Non-pigmented ciliary epithelial cell (primary cell): Measurements from ENCODE around the gene FAM162A.
"Not testable (repeated sequence)": the region's sequence is repeated elsewhere in the genome, so short reads cannot be mapped to it uniquely, and the experiment has no call there.

Source experiments
- DNase-seq: peaks from one replicate; pipeline ENCODE4 v3.0.0-alpha.2; 2010; ENCODE audit warnings: low read depth

The FAM162A gene, protein sequence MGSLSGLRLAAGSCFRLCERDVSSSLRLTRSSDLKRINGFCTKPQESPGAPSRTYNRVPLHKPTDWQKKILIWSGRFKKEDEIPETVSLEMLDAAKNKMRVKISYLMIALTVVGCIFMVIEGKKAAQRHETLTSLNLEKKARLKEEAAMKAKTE

DNA sequence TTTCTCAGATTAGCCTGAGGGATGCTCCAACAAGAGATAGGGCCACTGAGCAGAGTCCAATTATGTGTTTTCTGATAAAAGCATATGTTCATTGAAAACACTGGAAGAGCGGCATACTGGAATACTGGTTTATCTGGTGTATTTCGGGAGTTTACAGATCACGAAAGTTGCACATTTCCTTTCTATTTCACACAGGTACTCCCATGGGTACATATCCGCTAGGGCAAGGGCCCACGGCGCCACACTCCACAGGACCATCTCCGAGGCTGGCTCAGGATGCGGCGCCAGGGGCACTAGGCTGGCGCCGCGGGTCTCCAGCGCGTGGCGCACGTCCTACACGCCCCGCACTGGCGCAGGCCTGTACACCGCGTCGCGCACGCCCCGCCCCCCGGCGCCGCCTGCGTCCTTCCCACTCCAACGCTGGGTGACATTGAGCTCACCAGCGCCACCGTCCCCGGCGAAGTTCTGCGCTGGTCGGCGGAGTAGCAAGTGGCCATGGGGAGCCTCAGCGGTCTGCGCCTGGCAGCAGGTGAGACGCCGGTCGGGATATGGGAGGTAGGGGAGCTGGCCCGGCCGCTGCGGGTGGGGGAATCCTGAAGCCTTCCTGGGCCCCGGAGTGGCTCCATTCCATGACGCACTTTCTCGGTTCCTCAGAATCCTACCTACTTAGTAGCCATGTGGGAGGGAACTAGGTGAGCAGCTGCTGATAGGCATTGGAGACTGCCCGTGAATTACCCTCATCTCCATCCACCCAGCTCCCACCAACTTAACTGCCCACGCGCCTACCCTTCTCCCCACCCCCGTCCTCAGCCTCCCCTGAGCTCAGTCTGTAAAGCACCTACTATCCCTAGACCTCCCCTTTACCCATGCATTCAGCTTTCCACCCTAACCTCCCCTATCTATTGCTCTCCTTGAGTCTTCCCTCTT, at the start of gene FAM162A:
Gene FAM162A, plus strand, starts transcription at position 412 of the 927 bp plus-strand sequence. Its CDS starts 84 bp downstream, at position 496.
- no peak for DNase-seq

DNA sequence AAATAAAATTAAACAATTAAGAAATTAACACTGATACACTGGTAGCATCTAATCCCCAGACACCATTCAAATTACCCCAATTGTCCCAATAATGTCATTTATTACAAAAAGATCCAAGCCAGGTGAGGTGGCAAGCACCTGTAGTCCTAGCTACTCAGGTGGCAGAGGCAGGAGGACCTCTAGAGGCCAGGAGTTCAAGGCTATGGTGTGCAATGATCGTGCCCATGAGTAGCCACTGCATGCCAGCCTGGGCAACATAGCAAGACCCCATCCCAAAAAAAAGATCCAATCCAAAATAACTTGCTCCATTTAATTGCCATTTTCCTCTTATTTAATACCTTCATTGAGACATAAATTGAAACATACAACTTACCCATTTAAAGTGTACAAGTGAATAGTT, 41.2 kb upstream of the FAM162A start:
- DNase-seq, result no peak

DNA sequence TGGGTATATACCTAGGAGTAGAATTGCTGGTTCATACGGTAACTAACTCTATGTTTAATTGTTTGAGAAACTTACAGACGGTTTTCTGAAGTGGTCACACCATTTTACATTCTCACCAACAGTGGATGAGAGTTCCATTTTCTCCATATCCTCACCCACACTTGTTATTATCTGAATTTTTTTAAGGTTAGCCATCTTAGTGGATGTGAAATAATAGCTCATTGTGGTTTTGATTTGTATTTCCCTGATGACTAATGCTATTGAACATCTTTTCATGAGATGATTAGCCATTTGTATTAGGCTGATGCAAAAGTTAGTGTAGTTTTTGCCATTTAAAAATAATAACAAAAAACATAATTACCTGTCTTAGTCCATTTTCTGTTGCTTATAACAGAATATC, 40.3 kb upstream of the FAM162A start:
- DNase-seq, result no peak

DNA sequence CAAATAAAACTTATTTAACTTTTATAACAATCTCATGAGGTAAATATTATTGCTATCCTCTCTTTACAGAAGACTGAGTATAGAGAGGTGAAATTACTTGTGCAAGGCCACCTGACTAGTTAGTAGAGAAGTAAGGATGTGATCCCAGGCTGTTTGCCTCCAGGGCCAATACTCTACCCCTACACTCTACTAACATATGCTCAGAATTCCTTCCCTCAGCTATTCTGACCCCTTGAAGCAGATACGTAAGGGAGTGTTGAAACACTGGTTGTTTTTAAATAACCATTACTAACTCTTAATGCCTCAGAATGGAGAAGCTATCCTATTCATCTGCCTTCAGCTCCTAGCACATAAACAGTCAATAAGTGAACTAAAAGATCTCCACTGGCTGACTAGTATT, 34.8 kb upstream of the FAM162A start:
- no peak for DNase-seq

DNA sequence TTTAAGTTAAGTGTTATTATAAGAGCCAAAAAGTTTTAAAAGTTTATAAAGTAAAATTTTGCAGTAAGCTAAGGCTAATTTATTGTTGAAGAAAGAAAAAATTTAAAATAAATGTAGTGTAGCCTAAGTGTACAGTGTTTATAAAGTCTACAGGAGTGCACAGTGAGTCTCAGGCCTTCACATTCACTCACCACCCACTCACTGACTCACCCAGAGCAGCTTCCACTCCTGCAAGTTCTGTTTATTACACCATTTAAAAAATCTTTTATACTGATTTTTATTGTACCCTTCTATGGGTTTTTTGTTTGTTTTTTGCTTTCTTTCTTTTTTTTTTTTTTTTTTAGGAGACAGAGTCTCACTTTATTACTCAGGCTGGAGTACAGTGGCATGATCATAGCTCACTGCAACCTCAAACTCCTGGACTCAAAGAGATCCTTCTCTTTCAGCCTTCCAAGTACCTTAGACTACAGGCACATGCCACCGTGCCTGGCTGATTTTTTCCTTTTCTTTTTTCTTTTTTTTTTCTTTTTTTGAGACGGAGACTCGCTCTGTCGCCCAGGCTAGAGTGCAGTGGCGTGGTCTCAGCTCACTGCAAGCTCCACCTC, 33.1 kb upstream of the FAM162A start:
- peak; percentile 44 for DNase-seq

DNA sequence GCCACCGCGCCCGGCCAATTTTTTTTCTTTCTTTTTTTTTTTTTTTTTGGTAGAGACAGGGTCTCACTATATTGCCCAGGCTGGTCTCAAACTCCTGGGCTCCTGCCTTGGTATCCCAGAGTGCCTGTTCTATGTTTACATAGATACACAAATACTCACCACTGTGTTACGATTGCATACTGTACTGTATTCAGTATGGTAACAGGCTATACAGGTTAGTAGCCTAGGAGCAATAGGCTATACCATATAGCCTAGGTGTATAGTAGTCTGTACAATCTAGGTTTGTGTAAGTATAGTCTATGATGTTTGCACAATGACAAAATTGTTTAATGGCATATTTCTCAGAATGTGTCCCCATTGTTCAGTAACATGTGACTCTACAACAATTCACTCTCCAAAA, 32.4 kb upstream of the FAM162A start:
- DNase-seq, result no peak

DNA sequence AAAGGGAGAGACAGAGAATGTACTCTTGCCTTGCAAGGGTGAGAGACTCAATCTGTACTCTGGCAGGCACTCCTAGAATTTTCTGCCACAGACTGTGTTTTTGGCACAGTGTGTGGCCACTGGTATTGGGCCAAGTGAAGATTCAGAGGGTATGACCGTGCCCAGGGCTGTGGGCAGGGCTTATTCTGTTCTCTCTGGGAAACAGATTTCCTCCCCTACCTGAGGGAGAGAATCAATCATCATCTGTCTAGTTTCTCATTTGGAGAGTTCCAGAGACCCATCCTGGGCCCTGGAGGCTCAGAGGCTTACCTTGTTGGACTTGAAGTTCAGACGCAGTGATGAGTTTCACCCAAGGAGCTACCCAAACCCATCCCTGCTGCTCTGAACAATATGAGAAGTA, 30.8 kb upstream of the FAM162A start:
- no peak for DNase-seq

DNA sequence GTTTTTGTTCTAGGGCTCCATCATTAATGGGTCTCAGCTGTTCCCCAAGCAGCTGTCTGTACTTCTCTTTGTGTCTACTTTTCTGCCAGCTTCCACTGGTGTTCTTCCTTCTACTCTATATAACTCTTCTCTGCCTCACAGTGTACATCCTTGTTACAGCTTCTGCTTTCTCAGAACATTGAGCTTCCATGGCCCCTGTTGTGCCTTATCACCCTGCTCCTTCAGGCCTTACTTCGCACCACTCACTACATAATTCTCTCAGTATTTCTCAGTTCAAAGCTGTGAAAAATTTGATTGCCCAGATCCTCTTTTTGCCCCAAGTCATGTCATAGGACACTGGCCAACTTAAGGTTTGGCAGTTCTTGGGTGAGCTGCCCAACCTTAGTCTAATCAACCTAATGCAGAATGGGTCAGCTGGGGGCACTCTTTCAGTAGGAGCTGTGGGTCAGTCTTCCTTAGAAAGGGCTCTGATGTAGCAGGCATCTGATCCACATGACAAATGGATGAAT, 30.0 kb upstream of the FAM162A start:
- DNase-seq, result no peak

DNA sequence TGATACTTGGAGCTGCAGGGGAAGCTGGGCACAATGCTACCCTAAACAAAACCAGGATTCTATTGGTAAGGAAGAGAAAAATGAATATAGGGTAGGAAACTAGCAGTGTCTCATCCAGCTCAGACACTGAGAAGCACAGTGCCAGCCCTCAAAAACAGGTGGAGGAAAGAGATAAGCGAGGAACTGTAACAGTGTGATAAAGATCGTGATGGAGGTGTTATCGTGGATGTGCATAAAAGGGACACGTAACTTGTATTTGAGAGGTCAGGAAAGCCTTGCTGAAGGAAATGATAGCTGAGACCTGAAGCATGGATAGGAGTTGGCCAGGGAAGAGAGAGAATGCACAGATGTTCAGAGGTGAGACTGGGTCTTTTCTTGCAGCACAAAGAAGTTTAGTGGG, 28.4 kb upstream of the FAM162A start:
- DNase-seq, result no peak

DNA sequence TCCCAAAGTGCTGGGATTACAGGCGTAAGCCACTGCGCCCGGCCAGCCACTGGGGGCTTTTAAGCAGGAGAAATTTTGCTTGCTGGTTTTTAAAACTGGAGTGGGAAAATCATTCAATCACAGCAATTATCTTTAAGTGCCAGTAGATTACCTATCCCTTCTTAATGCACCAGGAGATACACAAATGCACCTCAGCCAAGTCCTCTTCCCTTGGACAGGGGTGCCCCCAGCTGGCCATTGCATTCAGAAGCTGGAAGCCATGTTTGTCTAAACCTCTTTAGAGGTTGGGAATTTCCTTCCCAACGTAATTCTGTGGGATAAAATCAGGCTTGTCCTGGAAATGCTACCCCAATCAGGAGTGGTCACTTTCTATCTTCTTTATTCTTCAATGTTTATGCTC, 27.6 kb upstream of the FAM162A start:
- DNase-seq, result no peak

DNA sequence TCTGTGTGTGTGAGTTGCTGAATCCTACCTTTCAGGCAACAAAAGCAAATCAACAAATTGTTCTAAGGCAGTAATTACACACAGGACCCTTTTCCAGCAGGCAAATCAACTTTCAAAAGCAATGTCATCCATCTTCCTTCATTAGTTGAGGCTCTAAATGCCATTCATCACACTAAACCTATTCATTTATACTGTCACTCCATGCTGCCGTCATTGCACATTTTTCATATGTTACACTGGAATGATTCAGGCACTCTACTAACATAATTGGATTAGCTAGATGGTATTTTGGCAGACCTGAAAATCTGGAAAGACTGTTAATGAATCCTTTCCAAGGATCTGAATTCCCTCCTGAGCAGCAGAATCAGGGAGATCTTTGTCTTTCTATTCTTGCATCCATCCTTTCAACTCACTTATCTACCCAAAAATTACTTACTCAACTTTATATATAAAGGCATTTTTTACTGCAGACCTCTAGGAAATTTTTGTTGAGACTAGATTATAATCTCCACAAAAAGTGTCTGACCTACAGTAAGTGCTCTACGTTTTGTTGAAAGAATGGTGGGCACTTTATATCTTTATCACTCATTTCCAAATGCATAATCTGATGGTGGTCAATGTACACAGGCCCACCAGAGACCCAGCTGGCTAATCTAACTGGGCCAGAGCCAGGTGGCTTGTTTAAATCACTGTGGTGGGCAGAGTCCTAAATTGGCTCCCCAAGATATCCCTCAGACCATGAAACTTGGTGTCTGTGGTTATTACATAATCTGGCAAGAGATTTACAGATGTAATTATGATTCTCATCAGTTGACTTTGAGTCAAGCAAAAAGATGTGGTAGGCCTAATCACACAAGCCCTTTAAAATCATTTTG, 25.9 kb upstream of the FAM162A start:
- DNase-seq, result no peak

DNA sequence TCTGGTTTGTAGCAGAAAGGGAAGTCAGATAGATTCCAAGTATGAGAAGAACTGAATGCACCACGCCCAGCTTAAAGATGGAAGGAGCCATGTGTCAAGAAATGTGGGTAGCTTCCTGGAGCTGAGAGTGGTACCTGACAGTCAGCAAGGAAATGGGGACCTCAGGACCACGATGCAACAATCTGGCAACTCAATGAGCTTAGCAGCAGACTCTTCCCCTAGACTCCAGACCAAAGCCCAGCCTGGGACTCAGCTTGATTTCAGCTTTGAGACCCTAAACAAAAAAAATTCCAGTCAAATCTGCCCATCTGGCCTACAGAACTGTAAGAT, 25.3 kb upstream of the FAM162A start:
- DNase-seq, result no peak

DNA sequence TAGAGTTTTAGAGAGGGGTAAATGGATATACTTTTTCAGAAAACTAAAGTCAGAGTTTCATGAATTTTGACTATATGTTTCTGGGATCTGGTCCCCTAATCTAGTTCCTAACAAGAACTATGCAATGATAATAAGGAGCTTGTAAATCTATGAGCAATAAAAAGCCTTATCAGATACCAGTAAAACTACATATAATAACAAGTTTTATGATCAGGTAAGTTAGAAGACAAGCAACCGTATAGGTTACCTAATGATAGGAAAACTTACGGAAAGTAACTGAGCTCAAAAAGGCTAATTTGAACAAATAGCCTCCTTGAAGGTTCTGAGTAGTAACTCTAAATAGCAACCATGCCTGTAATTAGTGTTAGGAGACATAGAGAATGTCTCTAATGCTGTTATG, 22.0 kb upstream of the FAM162A start:
- DNase-seq, result no peak

DNA sequence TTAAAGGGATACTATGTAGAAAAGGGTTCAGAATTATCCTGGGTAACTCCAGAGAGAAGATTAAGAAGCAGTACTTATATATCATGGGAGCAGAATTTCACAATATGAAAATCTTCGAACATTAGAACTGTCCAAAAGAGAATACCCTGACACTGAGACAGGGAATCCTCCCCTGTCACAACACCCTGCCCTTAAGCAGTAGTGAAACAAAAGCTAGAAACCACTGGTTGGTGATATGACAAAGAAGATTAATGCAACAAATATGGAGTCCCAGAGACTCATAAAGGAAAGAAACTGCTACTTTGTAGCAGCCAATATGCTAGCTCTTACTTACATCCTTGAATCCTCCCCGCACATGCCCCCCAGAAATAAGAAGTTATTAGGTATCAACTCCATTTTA, 19.5 kb upstream of the FAM162A start:
- no peak for DNase-seq

DNA sequence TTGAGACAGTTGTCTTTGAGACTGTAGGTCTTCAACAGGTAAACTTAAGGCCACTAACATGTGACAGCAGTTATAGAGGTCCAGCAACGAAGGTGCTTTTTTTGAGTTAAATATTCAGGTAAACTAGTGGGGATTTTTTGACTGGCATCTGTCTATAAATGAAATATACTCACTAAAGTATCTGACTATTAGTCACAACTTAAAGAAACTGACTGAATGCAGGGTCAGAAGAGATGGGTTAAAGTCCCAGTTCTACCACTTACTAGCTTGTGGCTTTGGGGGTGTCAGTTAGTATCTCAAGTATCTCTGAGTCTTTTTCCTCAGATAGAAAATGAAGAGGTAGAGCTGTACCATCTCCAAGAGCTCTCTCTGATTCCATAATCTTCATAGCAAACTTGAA, 18.9 kb upstream of the FAM162A start:
- no peak for DNase-seq

DNA sequence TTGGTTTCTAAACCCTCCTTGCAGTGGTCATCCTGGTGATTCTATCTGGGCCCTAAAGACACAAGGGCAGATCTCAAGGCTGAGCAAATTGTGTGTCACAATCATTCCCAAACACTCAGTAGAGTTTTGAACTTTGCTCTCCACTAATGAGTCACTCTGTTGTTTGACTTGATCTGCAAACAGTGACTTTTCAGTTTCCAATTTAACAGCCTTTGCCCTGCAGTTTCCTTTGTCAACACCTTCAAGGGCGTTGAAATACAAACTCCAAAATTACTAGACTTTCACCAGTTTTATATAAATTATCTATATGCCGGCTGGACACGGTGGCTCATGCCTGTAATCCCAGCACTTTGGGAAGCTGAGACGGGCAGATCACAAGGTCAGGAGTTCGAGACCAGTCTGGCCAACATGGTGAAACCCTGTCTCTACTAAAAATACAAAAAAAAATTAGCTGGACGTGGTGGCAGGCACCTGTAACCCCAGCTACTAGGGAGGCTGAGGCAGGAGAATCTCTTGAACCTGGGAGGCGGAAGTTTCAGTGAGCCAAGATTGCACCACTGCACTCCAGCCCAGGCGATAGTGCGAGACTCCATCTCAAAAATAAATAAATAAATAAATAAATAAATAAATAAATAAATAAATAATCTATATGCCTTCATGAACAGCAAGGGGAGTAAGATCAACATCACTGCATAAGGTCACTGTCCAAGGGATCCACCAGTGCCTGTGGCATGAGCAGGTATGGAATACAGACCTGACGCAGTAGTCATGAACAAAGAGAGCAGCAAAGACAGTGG, 18.2 kb upstream of the FAM162A start:
- not testable (repeated sequence) for DNase-seq

DNA sequence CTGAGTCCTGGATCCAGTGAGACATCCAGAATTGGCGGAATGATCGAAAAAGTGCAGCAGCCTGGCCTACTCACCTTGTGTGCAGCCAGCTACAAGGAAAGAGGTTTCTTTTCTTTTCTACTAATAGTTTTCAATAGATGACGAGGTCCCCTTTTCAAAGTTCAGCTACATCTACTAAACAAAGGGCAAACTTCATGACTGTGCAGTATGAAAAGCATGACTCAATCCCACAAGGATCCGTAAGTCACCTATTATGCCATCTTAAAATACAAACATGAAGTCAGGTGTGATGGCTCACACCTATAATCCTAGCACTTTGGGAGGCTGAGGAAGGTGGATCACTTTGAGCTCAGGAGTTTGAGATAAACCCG, 17.6 kb upstream of the FAM162A start:
- DNase-seq, result no peak

DNA sequence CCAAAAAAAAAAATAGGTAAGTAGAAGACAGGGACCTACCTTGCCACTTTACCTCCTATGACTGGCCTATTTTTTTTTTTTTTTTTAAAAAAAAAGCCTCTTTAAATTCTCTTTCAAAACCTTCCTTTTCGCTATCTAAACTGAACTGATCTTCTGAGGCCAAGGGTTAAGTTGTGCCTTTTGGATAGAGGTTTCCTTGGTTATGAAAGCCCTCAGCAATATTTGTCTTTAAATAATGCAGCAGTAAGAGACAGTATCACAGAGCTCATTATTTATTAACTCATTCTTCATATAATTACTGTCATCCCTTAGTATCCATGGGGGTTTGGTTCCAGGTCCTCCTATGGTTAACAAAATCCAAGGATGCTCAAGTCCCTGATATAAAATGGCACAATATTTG, 9.9 kb upstream of the FAM162A start:
- no peak for DNase-seq

DNA sequence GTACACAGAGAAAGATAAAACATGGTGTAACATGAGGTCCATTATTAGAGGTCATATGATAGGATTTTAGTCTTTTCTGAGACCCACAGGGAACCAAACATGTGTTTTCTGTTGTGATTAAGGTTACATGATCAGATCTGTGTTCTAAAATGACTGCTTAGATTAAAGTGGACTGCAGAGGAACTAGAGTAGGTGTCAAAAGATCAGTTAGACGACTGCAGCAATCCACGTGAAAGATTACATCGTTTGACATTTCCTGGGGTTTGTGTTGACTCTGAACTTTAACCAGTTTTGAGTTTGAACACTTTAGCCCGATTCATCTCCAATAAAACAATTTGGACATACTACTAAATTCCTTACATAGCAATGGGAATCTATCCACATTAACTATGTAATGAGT, 6.0 kb upstream of the FAM162A start:
- DNase-seq, result no peak

DNA sequence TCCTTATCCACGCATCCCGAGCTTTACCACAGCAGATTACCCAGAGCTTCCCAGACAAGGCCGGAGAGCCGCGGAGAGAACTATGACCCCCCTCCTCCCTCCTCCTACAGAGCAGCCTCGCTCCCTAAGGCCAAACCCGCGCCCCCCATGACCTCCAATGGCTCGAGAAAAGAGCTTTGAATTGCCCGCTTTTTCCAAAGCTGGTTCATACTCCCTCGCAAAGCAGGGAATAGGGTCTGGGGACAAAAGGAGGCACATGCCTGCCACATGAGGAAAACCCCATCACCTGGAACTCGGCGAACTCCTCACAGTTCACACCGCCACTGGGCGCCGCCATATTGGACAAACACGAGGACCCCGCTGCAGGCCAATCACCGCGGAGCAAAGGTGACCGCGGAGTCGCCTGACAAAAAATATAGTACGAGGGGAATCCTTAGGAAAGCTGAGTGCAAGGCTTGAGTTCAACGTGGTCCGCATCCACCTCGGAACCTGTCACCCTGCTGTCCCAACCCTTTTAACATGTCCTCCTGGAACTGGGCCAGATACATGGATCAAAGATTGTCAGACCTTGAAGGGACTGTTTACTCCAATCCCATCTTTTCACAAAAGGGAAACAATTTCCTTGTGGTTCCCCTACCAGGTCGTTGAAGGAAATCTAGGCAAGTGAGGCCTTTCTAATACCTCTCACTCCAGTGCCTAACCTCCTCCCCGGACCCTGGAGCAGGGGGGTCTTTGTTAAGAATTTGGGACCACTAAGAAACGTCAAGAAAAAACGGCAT, 905 bp upstream of the FAM162A start, which contains the start of gene MIX23:
Gene MIX23, minus strand, starts transcription at position 344 of the 779 bp plus-strand sequence. Its CDS starts 7 bp downstream, at position 337.
- no peak for DNase-seq

DNA sequence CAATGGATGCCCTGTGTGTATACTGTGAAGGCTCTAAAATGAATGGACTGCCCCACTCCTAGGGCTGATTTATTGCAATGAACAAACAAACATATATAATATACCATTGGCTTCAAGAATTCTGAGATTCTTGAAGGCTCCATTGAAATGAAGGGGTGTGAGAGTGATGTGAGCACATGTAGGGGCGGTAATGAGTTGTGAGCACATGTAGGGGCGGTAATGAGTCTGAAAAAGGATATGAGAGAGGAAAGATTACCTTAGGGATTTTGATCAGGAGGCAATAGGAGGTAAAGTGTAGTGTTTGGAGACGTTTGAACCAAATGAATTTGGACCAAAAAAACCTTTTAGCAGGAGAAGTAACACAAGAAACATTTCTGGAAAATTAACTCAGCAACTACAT, 3.7 kb downstream of the FAM162A start:
- no peak for DNase-seq
